Hepatocyte (in vitro differentiated cells): ENCODE results near the gene MAP1LC3A. TPM values are rescaled to one million over a fixed set of nuclear protein-coding genes. Genes with fewer than 3 reads are reported as not detected.
A peak's percentile ranks its signal among the peaks of the same experiment; 100 is the strongest.

Experiments
- DNase-seq: peaks from one replicate; pipeline ENCODE4 v3.0.0-alpha.2; 2016; ENCODE audit warnings: low spot score
- H2AFZ ChIP-seq: fragments of 200-600 bp; sonication (generic); 2 replicates; pipeline ENCODE4 v1.6.0; 2016; ENCODE audit warnings: antibody characterized with exemption, mild to moderate bottlenecking
- H3K27ac ChIP-seq: fragments of 200-600 bp; sonication (generic); 2 replicates; pipeline ENCODE4 v1.5.1; 2016; ENCODE audit warnings: mild to moderate bottlenecking
- H3K27me3 ChIP-seq: fragments of 200-600 bp; sonication (generic); 2 replicates; pipeline ENCODE4 v1.6.1; 2016
- H3K36me3 ChIP-seq: fragments of 200-600 bp; sonication (generic); replicated peaks from 2 replicates; pipeline ENCODE4 v1.5.1; 2016; ENCODE audit warnings: low read depth; ENCODE audit not compliant: insufficient read depth
- H3K4me1 ChIP-seq: fragments of 200-600 bp; sonication (generic); 2 replicates; pipeline ENCODE4 v1.5.1; 2016; ENCODE audit warnings: mild to moderate bottlenecking, moderate library complexity; ENCODE audit not compliant: insufficient read depth
- H3K4me2 ChIP-seq: fragments of 200-600 bp; sonication (generic); 2 replicates; pipeline ENCODE4 v1.6.0; 2016
- H3K4me3 ChIP-seq: fragments of 200-600 bp; sonication (generic); 2 replicates; pipeline ENCODE4 v1.5.1; 2016; ENCODE audit warnings: mild to moderate bottlenecking
- H3K79me2 ChIP-seq: fragments of 200-600 bp; sonication (generic); 2 replicates; pipeline ENCODE4 v1.6.0; 2017; ENCODE audit warnings: mild to moderate bottlenecking
- H3K9me2 ChIP-seq: fragments of 200-600 bp; sonication (generic); replicated peaks from 2 replicates; pipeline ENCODE4 v1.6.0; 2017; ENCODE audit warnings: mild to moderate bottlenecking; ENCODE audit not compliant: insufficient read depth
- H3K9me3 ChIP-seq: fragments of 200-600 bp; sonication (generic); 2 replicates; pipeline ENCODE4 v1.5.1; 2016; ENCODE audit warnings: low read depth, mild to moderate bottlenecking
- H4K20me1 ChIP-seq: fragments of 200-600 bp; sonication (generic); 2 replicates; pipeline ENCODE4 v1.6.0; 2016; ENCODE audit warnings: mild to moderate bottlenecking; ENCODE audit not compliant: insufficient read depth, poor library complexity, severe bottlenecking
- EZH2 ChIP-seq: fragments of 200-600 bp; sonication (generic); IDR thresholded peaks from 2 replicates; pipeline ENCODE4 v1.6.1; 2016; ENCODE audit warnings: antibody characterized with exemption, mild to moderate bottlenecking, borderline replicate concordance
- EZH2phosphoT487 ChIP-seq: fragments of 200-600 bp; sonication (generic); IDR thresholded peaks from one replicate; pipeline ENCODE4 v1.6.1; 2018; ENCODE audit warnings: antibody characterized with exemption, mild to moderate bottlenecking, low read depth, moderate library complexity; ENCODE audit not compliant: unreplicated experiment, severe bottlenecking
- WGBS: methylation state at CpG from one replicate; pipeline ENCODE4 v1.1.6; 2016; ENCODE audit warnings: low lambda C conversion rate; ENCODE audit errors: missing lambda C conversion rate; 5-methylcytosine and 5-hydroxymethylcytosine counted together
- polyA plus RNA-seq: library from polyadenylated mRNA; unstranded; fragments of >200 nt; fragmentation: Nextera tagmentation; extraction: Ambion mirVana; gene quantifications from 2 replicates; pipeline ENCODE4 v1.2.1, GENCODE V29; 2016
- total RNA-seq: library from RNA; depleted of rRNA; stranded (reverse); fragments of >200 nt; gene quantifications from 2 replicates; pipeline ENCODE4 v1.2.3, GENCODE V29; 2014
- TF ChIP-seq, protein P1 (sequence below): fragments of 200-600 bp; sonication (generic); IDR thresholded peaks from 2 replicates; pipeline ENCODE4 v1.5.1; 2016; ENCODE audit warnings: antibody characterized with exemption, mild to moderate bottlenecking; ENCODE audit not compliant: poor library complexity

The MAP1LC3A gene
- total and polyA plus RNA-seq, 2 experiments from 2014 or later = 28.1 to 81.8 TPM

DNA sequence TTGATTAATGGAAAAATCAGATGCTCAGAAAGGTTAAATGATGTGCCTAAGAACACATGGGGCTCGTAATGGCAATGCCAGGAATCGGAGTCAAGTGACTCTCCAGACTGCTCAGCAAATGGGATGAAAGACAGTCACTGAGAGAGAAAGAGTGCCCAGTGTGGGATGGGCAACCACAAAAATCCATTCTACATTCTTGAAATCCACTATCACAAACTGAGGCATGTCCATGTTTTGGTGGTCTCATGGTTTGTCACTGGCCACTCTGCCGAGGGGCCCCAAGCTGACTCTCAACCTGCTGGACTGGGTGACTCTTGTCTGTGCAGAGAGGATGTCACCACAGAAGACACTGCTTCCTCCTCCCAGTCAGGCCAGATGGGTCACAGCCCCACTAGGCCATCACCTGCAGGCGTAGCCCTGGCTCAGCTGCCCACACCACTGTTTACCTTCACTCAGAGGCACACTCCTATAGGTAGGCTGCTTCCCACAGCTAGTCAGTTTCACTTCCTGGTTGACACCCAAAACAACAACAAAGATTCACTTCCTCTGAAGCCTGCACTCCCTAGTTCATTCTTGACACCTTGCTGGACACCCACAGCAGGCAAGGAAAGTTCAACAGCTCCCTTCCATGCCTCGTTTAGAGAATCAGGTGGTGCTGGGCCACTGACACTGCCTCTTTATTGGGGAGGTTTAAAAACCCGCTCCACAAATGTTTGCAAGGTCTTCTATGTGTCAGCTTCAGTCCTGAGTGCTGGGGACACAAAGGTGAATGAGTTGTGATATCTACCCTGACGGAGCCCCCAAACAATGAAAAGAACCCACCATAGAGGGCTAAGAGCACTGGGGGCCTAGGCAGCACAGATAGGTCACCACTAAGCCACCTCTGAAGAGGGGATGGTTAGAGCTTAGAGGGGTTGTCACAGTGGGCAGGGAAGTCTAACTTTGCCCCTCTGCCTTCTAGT, 21.7 kb downstream of the MAP1LC3A start:
- Histone ChIP-seq H3K79me2 (no peaks in the 10 kb centered on the region), H3K4me3 (no peak overlapping the region), H3K4me2 (no peak overlapping the region), H3K9me3 (no peaks in the 10 kb centered on the region), H4K20me1 (no peaks in the 10 kb centered on the region), H2AFZ (no peak overlapping the region), H3K27me3 (no peaks in the 10 kb centered on the region), H3K27ac (no peak overlapping the region), H3K9me2 (no peaks in the 10 kb centered on the region), H3K36me3 (no peaks in the 10 kb centered on the region), H3K4me1 (peaks cover 4% of the 10 kb centered on the region)
- DNase-seq = no peak
- TF ChIP-seq EZH2phosphoT487 (no peak), EZH2 (no peak)
- TF ChIP-seq, protein P1, sequence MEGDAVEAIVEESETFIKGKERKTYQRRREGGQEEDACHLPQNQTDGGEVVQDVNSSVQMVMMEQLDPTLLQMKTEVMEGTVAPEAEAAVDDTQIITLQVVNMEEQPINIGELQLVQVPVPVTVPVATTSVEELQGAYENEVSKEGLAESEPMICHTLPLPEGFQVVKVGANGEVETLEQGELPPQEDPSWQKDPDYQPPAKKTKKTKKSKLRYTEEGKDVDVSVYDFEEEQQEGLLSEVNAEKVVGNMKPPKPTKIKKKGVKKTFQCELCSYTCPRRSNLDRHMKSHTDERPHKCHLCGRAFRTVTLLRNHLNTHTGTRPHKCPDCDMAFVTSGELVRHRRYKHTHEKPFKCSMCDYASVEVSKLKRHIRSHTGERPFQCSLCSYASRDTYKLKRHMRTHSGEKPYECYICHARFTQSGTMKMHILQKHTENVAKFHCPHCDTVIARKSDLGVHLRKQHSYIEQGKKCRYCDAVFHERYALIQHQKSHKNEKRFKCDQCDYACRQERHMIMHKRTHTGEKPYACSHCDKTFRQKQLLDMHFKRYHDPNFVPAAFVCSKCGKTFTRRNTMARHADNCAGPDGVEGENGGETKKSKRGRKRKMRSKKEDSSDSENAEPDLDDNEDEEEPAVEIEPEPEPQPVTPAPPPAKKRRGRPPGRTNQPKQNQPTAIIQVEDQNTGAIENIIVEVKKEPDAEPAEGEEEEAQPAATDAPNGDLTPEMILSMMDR = no peak
- WGBS = 96% methylated on average over 7 of the region's 7 CpGs

DNA sequence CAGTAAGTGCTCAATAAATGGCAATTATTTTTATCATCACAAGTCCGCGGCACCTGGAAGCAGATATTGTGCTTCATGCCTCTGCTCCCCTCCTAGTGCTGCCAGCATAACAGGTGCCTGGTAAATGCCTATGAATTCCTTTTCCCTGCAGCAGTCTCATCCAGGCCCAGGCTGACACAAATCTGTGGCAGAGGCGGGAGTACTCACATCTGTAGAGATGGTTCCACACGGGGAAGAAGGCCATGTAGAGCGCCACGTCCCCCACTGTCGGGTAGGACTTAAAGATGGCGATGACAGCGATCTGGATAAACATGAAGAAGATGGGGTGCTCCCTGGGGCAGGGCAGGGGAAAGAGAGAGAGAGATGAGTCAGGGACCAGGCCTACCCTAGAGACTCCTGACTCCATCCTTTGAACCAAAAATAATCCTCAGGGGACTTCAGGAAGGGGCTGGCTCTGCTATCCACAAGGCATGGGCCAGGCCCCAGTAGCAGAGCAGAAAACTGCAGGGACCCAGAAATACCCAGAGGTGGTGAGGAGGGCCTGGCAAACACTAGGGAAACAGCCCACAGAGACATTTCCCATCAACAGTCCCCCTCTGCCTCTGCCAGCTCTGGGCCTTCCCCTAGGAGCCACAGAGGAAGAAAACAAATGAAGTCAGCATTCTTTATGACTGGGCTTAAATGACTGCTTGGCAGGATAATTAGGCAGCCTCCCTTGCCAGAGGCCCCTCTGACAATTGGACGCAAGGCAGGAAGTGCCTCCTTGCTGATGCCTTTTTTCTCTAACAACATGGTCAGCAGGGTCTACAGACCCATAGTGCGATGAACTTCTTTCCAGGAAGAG, 23.0 kb downstream of the MAP1LC3A start:
- Histone ChIP-seq H3K27ac (peak overlapping the region; percentile 74), H3K79me2 (no peaks in the 10 kb centered on the region), H3K9me3 (no peaks in the 10 kb centered on the region), H3K27me3 (no peaks in the 10 kb centered on the region), H3K4me1 (peaks cover 4% of the 10 kb centered on the region), H2AFZ (no peak overlapping the region), H3K9me2 (no peaks in the 10 kb centered on the region), H3K4me3 (no peak overlapping the region), H3K36me3 (no peaks in the 10 kb centered on the region), H4K20me1 (no peaks in the 10 kb centered on the region), H3K4me2 (no peak overlapping the region)
- TF ChIP-seq EZH2phosphoT487 (no peak), EZH2 (no peak)
- TF ChIP-seq, protein P1 = no peak
- DNase-seq = peak; percentile 49
- 90% methylated on average over 11 of the region's 11 CpGs for WGBS

DNA sequence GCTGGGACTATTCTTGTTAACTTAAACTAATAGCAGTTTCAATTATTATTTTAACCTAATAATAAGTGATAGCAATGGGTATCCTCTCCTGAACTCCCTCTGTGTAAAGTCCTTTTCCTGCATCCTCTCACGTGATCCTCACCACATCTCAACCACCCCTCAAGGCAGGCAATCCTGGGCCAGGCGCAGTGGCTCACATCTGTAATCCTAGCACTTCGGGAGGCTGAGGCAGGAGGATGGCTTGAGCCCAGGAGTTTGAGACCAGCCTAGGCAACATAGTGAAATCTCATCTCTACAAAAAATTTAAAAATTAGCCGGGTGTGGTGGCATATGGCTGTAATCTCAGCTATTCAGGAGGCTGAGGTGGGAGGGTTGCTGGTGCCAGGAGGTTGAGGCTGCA, 23.7 kb downstream of the MAP1LC3A start:
- TF ChIP-seq EZH2phosphoT487 = no peak
- TF ChIP-seq, protein P1 = no peak
- no peak for TF ChIP-seq EZH2
- WGBS = 95% methylated on average over 4 of the region's 4 CpGs
- no peaks in the 10 kb centered on the region for H3K9me2 ChIP-seq
- H3K9me3 ChIP-seq = no peaks in the 10 kb centered on the region
- no peak overlapping the region for H2AFZ ChIP-seq
- peak overlapping the region; percentile 74 for H3K27ac ChIP-seq
- no peak overlapping the region for H3K4me2 ChIP-seq
- no peaks in the 10 kb centered on the region for H3K36me3 ChIP-seq
- peaks cover 4% of the 10 kb centered on the region for H3K4me1 ChIP-seq
- no peaks in the 10 kb centered on the region for H3K27me3 ChIP-seq
- H3K79me2 ChIP-seq = no peaks in the 10 kb centered on the region
- H4K20me1 ChIP-seq = no peaks in the 10 kb centered on the region
- H3K4me3 ChIP-seq = no peak overlapping the region
- no peak for DNase-seq
